ENCODE measurements around the gene TMEM255B. TPM values are rescaled to one million over a fixed set of nuclear protein-coding genes. Genes with fewer than 3 reads are reported as not detected.

Gene TMEM255B
- total RNA-seq, 1 experiment from 2014 or later: 2.8 TPM

DNA sequence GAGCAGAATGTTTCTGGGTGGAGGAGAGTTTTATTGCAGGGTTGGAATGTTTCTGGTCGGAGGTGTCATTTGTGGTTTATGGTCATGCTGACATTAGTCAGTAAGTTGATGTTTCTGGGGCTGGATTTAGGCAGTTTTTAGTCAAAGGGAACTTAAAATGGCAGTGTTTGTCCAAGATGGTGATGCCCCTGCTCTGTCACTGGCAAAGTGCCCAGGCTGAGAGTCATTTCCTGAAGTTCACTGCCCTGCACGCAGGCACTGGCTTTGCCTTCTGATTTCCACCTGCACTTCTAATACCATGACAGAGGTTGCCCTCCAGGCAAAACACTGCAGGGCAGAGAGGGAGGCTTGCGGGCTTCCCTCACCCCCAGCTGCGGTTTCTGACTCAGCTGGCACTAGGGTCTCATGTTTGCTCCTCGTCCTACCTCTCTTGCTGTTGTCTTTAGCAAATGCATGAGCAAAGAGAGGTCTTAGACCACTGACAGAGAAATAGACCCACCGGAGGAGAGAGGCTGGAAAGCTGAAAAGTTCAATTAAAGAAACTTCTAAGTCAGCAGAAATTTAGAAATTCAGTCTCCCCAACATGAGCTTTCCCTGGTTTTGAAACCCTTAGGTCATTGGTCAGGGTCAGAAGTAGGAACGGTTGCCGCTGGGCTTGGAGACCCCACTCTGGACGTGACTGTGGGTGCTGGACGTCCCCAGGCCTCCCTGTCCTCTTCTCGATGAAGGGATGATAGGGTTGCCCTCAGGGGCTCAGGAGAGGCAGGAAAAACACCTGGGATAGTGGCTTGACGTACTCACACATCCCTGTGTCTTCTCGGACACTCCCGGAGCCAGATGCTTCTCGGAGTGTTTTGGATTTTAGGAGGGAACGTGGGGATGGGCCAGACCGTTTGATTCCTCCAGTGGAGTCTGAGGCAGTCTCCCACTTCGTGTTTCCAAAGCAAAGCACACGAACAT lies 26.3 kb downstream of the TMEM255B start:
- no peak for DNase-seq
- H2BK5ac ChIP-seq (ENCODE audit: insufficient read length, low read length): no peak overlapping the region
- H3K27me3 ChIP-seq (ENCODE audit: insufficient read depth, low read length): no peaks in the 10 kb centered on the region
- H3K4me1 ChIP-seq (ENCODE audit: insufficient read depth, low read length): no peaks in the 10 kb centered on the region; the same call in 1 of the 2 replicates
- peaks cover 2 to 10% (median 5%) of the 10 kb centered on the region in 3 experiments for H3K36me3 Mint-ChIP-seq (ENCODE audit: insufficient read depth in 1 of 3, low read depth in 3 of 3)
- peaks cover 12 to 16% of the 10 kb centered on the region in 2 experiments for H3K4me1 Mint-ChIP-seq
- no peak overlapping the region for H3K4me2 ChIP-seq (ENCODE audit: insufficient read depth, insufficient read length, low read length)
- no peak overlapping the region for H3K14ac ChIP-seq (ENCODE audit: insufficient read depth, low read length)
- H3K27ac ChIP-seq (ENCODE audit: insufficient read length, low read depth, low read length): no peak overlapping the region
- no peaks in the 10 kb centered on the region for H3K23me2 ChIP-seq (ENCODE audit: insufficient read length, low read depth, low read length, poor library complexity, severe bottlenecking)
- H2AK5ac ChIP-seq (ENCODE audit: insufficient read length, low read length): no peak overlapping the region
- no peak overlapping the region for H4K8ac ChIP-seq (replicated peaks; ENCODE audit: insufficient read length, low read depth, low read length)
- no peak overlapping the region for H3K18ac ChIP-seq (ENCODE audit: insufficient read length, low read depth, low read length)
- H2BK20ac ChIP-seq (ENCODE audit: low read depth, low read length, poor library complexity, severe bottlenecking): no peak overlapping the region
- peaks cover 14% of the 10 kb centered on the region in 2 experiments for H3K9me3 Mint-ChIP-seq
- H3K9me3 ChIP-seq (ENCODE audit: control insufficient read depth, low read depth, low read length): no peaks in the 10 kb centered on the region
- H3K4me3 Mint-ChIP-seq: no peak overlapping the region
- no peak overlapping the region for H3T11ph ChIP-seq (ENCODE audit: low read length)
- no peaks in the 10 kb centered on the region for H3K79me1 ChIP-seq (ENCODE audit: insufficient read depth, low read depth, low read length, poor library complexity, severe bottlenecking)
- WGBS (ENCODE audit: extremely low coverage, insufficient read length, low lambda C conversion rate): no CpG with 5 or more reads among the region's 19 CpGs
- H3K23ac ChIP-seq (ENCODE audit: insufficient read length, low read depth, low read length): no peak overlapping the region
- no peak overlapping the region for H3K4ac ChIP-seq (ENCODE audit: low read depth, low read length)
- no peak overlapping the region for H4K91ac ChIP-seq (ENCODE audit: insufficient read length, low read depth, low read length)
- TF ChIP-seq, protein P1, sequence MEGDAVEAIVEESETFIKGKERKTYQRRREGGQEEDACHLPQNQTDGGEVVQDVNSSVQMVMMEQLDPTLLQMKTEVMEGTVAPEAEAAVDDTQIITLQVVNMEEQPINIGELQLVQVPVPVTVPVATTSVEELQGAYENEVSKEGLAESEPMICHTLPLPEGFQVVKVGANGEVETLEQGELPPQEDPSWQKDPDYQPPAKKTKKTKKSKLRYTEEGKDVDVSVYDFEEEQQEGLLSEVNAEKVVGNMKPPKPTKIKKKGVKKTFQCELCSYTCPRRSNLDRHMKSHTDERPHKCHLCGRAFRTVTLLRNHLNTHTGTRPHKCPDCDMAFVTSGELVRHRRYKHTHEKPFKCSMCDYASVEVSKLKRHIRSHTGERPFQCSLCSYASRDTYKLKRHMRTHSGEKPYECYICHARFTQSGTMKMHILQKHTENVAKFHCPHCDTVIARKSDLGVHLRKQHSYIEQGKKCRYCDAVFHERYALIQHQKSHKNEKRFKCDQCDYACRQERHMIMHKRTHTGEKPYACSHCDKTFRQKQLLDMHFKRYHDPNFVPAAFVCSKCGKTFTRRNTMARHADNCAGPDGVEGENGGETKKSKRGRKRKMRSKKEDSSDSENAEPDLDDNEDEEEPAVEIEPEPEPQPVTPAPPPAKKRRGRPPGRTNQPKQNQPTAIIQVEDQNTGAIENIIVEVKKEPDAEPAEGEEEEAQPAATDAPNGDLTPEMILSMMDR (conservative IDR thresholded peaks at IDR 0.05): no peak
- no peak overlapping the region for H4K5ac ChIP-seq (ENCODE audit: insufficient read length, low read depth, low read length)
- H4K20me1 ChIP-seq (ENCODE audit: control insufficient read depth, insufficient read depth, insufficient read length): no peaks in the 10 kb centered on the region
- no peaks in the 10 kb centered on the region for H3K79me2 ChIP-seq (ENCODE audit: insufficient read depth, low read length)
- H2BK12ac ChIP-seq (ENCODE audit: insufficient read length, low read depth, low read length): no peak overlapping the region
- H2BK120ac ChIP-seq (ENCODE audit: low read depth, low read length, poor library complexity, severe bottlenecking): no peak overlapping the region
- H3K27ac Mint-ChIP-seq: no peak overlapping the region
- no peak overlapping the region for H3K9ac ChIP-seq (ENCODE audit: extremely low read depth, insufficient read length, low read length)
- no peak overlapping the region for H3K56ac ChIP-seq (ENCODE audit: insufficient read length, low read depth, low read length)
- no peak overlapping the region for H2BK15ac ChIP-seq (ENCODE audit: low read depth, low read length)
- peaks cover 9% of the 10 kb centered on the region for H3K27me3 Mint-ChIP-seq (ENCODE audit: low read depth)
- H2AFZ ChIP-seq (ENCODE audit: low read length): no peak overlapping the region

Data from H9 (cell line).